Stomach (tissue), 9 donors: ENCODE data around the gene MS4A15. TPM values are rescaled to one million over a fixed set of nuclear protein-coding genes. Genes with fewer than 3 reads are reported as not detected.

Experiments
- DNase-seq, 2 donors: peaks; one replicate each; pipeline versions ENCODE4 v3.0.0 to v3.0.0-alpha.2; 2013 to 2019
- H3K27ac ChIP-seq, 5 donors: fragments of 200-600 bp in 4 of 5; sonication (generic) in 4 of 5; one replicate each; pipeline ENCODE4 v1.5.1; 2013 to 2019; ENCODE audit warnings: mild to moderate bottlenecking in 1 of 5, moderate library complexity in 1 of 5
- H3K27me3 ChIP-seq, 3 donors: fragments of 200-600 bp; sonication (generic); one replicate each; pipeline ENCODE4 v1.5.1; 2017 to 2019; ENCODE audit warnings: mixed run types in 1 of 3
- H3K36me3 ChIP-seq, 4 donors: fragments of 200-600 bp; sonication (generic); 1 replicate in 3 of 4; 2 replicates in 1 of 4; pipeline ENCODE4 v1.5.1; 2016 to 2019
- H3K4me1 ChIP-seq, 4 donors: fragments of 200-600 bp; sonication (generic); one replicate each; pipeline ENCODE4 v1.5.1; 2016 to 2019
- H3K4me3 ChIP-seq, 4 donors: fragments of 200-600 bp; sonication (generic) in 3 of 4; one replicate each; pipeline ENCODE4 v1.5.1; 2016 to 2019; ENCODE audit warnings: mild to moderate bottlenecking in 1 of 4
- H3K9me3 ChIP-seq, 4 donors: fragments of 200-600 bp; sonication (generic); one replicate each; pipeline ENCODE4 v1.5.1; 2016 to 2019
- CTCF ChIP-seq, 7 experiments: fragments of 450-650 bp in 4 of 7; fragments of 200-600 bp in 3 of 7; sonication (generic) in 3 of 7; IDR thresholded peaks; one replicate each; pipeline ENCODE4 v1.5.1; 2016 to 2019; ENCODE audit warnings: antibody characterized with exemption in 7 of 7, control low read depth in 2 of 7, mild to moderate bottlenecking in 1 of 7
- EP300 ChIP-seq: sonication (generic); formaldehyde crosslinking; IDR thresholded peaks from one replicate; pipeline ENCODE4 v1.6.1; 2017; ENCODE audit warnings: antibody characterized with exemption
- POLR2A ChIP-seq, 4 donors: fragments of 450-650 bp; IDR thresholded peaks; one replicate each; pipeline ENCODE4 v1.6.1; 2016; ENCODE audit warnings: antibody characterized with exemption in 4 of 4, control low read depth in 2 of 4, mild to moderate bottlenecking in 1 of 4, moderate library complexity in 1 of 4
- POLR2AphosphoS5 ChIP-seq, 3 donors: sonication (generic); formaldehyde crosslinking; IDR thresholded peaks; one replicate each; pipeline ENCODE4 v1.6.1; 2016; ENCODE audit warnings: antibody characterized with exemption in 3 of 3
- WGBS, 5 donors: extraction: QIAGEN DNeasy Blood & Tissue Kit in 3 of 5; methylation state at CpG; one replicate each; pipeline versions ENCODE4 v1.1.5 to v1.1.7; 2013 to 2018; 5-methylcytosine and 5-hydroxymethylcytosine counted together
- intact Hi-C: fragments of 100-400 bp; cut with DNase I; formaldehyde crosslinking; loops from one replicate; pipeline ENCODE4 v1.15.1; 2023; ENCODE audit warnings: low total_unique reads
- polyA plus RNA-seq, 3 donors: library from polyadenylated mRNA; stranded (reverse); fragments of 200-250 nt; gene quantifications; one replicate each; pipeline ENCODE4 v1.2.3, GENCODE V29; 2013
- total RNA-seq, 5 donors: library from RNA; depleted of rRNA; stranded (reverse); fragments of >200 nt; gene quantifications; one replicate each; pipeline versions ENCODE4 v1.1.0 to v1.2.3, GENCODE V29; 2014 to 2016
- donor health status: healthy with polysubstance abuse.
- donor health status: Bipolar disorder and iron deficiency.
- donor health status: healthy.

Gene MS4A15
- total and polyA plus RNA-seq, 8 donors = not detected

GRCh38 chr11:60767388-60767811, 10.7 kb downstream of the MS4A15 start:
- intact Hi-C loops = no loop called here
- no peak for DNase-seq
- peaks cover 0 to 55% (median 0%) of the 10 kb centered on the region in 3 donors for H3K27me3 ChIP-seq
- TF ChIP-seq POLR2AphosphoS5 (IDR thresholded peaks at IDR 0.05) (no peak), EP300 (no peak), POLR2A (IDR thresholded peaks at IDR 0.05) (no peak), CTCF (IDR thresholded peaks at IDR 0.05) (no peak)
- H3K4me3 ChIP-seq = no peak overlapping the region
- 32 to 82% (median 36%) methylated on average over 3 to 26 of the region's 26 CpGs for WGBS, 5 donors
- H3K36me3 ChIP-seq = no peaks in the 10 kb centered on the region
- no peak overlapping the region for H3K27ac ChIP-seq
- no peaks in the 10 kb centered on the region for H3K9me3 ChIP-seq
- no peaks in the 10 kb centered on the region for H3K4me1 ChIP-seq

GRCh38 chr11:60768202-60768601, 11.5 kb downstream of the MS4A15 start:
- Histone ChIP-seq H3K4me1 (no peaks in the 10 kb centered on the region), H3K36me3 (no peaks in the 10 kb centered on the region), H3K27ac (no peak overlapping the region), H3K4me3 (no peak overlapping the region), H3K27me3 (peaks cover 0 to 50% (median 0%) of the 10 kb centered on the region in 3 donors), H3K9me3 (no peaks in the 10 kb centered on the region)
- WGBS, 5 donors = 86 to 96% (median 94%) methylated on average over 8 of the region's 8 CpGs
- no peak for TF ChIP-seq POLR2A (IDR thresholded peaks at IDR 0.05)
- TF ChIP-seq EP300 = no peak
- no peak for TF ChIP-seq POLR2AphosphoS5 (IDR thresholded peaks at IDR 0.05)
- no peak for TF ChIP-seq CTCF (IDR thresholded peaks at IDR 0.05)
- intact Hi-C loops = no loop called here
- no peak for DNase-seq

GRCh38 chr11:60769273-60769672, 12.6 kb downstream of the MS4A15 start:
- Histone ChIP-seq H3K9me3 (no peaks in the 10 kb centered on the region), H3K36me3 (no peaks in the 10 kb centered on the region), H3K27me3 (peaks cover 0 to 39% (median 0%) of the 10 kb centered on the region in 3 donors), H3K27ac (no peak overlapping the region), H3K4me3 (no peak overlapping the region), H3K4me1 (no peaks in the 10 kb centered on the region)
- no peak for TF ChIP-seq EP300
- TF ChIP-seq POLR2A (IDR thresholded peaks at IDR 0.05) = no peak
- no peak for TF ChIP-seq CTCF (IDR thresholded peaks at IDR 0.05)
- TF ChIP-seq POLR2AphosphoS5 (IDR thresholded peaks at IDR 0.05) = no peak
- intact Hi-C loops = no loop called here
- DNase-seq = no peak
- 64 to 92% (median 75%) methylated on average over 4 of the region's 4 CpGs for WGBS, 5 donors

GRCh38 chr11:60769811-60770210, 13.1 kb downstream of the MS4A15 start:
- 77 to 88% (median 81%) methylated on average over 7 to 11 of the region's 11 CpGs for WGBS, 5 donors
- H3K27me3 ChIP-seq = peaks cover 0 to 35% (median 0%) of the 10 kb centered on the region in 3 donors
- TF ChIP-seq POLR2A (IDR thresholded peaks at IDR 0.05) = no peak
- no peak for TF ChIP-seq EP300
- no peak for TF ChIP-seq CTCF (IDR thresholded peaks at IDR 0.05)
- TF ChIP-seq POLR2AphosphoS5 (IDR thresholded peaks at IDR 0.05) = no peak
- peaks cover 0 to 2% (median 0%) of the 10 kb centered on the region in 4 donors for H3K4me1 ChIP-seq
- H3K9me3 ChIP-seq = no peaks in the 10 kb centered on the region
- intact Hi-C loops = no loop called here
- no peak for DNase-seq
- H3K27ac ChIP-seq = no peak overlapping the region
- no peak overlapping the region for H3K4me3 ChIP-seq
- no peaks in the 10 kb centered on the region for H3K36me3 ChIP-seq
